Testis (tissue), 3 donors: Measurements from ENCODE around the gene IMMP2L. TPM values are rescaled to one million over a fixed set of nuclear protein-coding genes. Genes with fewer than 3 reads are reported as not detected.

ENCODE experiments used
- DNase-seq: peaks from one replicate; pipeline ENCODE4 v3.0.0-alpha.2; 2019
- H3K27ac ChIP-seq, 2 donors: fragments of 200-600 bp; sonication (generic); one replicate each; pipeline ENCODE4 v1.5.1; 2019
- H3K27me3 ChIP-seq: fragments of 200-600 bp; sonication (generic); one replicate; pipeline ENCODE4 v1.5.1; 2019
- H3K36me3 ChIP-seq: fragments of 200-600 bp; sonication (generic); one replicate; pipeline ENCODE4 v1.5.1; 2017; ENCODE audit warnings: low read depth; ENCODE audit errors: missing control alignments
- H3K4me1 ChIP-seq: fragments of 200-600 bp; sonication (generic); one replicate; pipeline ENCODE4 v1.5.1; 2019
- H3K4me3 ChIP-seq, 2 donors: fragments of 200-600 bp; sonication (generic); one replicate each; pipeline ENCODE4 v1.5.1; 2017 to 2019
- H3K9me3 ChIP-seq: fragments of 200-600 bp; sonication (generic); one replicate; pipeline ENCODE4 v1.5.1; 2017
- POLR2A ChIP-seq: fragments of 450-650 bp; IDR thresholded peaks from one replicate; pipeline ENCODE4 v1.6.1; 2017; ENCODE audit warnings: antibody characterized with exemption, mild to moderate bottlenecking, moderate library complexity
- WGBS, 2 donors: methylation state at CpG; one replicate each; pipeline ENCODE4 v1.1.5; 2018; 5-methylcytosine and 5-hydroxymethylcytosine counted together
- intact Hi-C: fragments of 100-400 bp; cut with DNase I; formaldehyde crosslinking; loops from one replicate; pipeline ENCODE4 v1.15.1; 2023; ENCODE audit warnings: low total_unique reads
- polyA plus RNA-seq: library from polyadenylated mRNA; stranded (reverse); fragments of 350-450 nt; fragmentation: Illumina TruSeq; extraction: RNeasy Lipid Tissue Mini Kit (QIAGEN cat#74804); gene quantifications from one replicate; pipeline ENCODE4 v1.2.3, GENCODE V29; 2014; ENCODE audit warnings: low read depth, low replicate concordance; ENCODE audit not compliant: insufficient read depth
- total RNA-seq, 2 donors: library from RNA; depleted of rRNA; stranded (reverse); fragments of >200 nt; gene quantifications; one replicate each; pipeline ENCODE4 v1.2.3, GENCODE V29; 2016
- TF ChIP-seq, protein P1 (sequence below), 3 experiments: fragments of 450-650 bp in 2 of 3; fragments of 200-600 bp in 1 of 3; sonication (generic) in 1 of 3; IDR thresholded peaks; one replicate each; pipeline ENCODE4 v1.5.1; 2016 to 2019; ENCODE audit warnings: antibody characterized with exemption in 3 of 3, mild to moderate bottlenecking in 2 of 3, moderate library complexity in 1 of 3

Gene IMMP2L
- total and polyA plus RNA-seq, 3 donors from 2014 or later: 10.7 to 12.4 (median 11.2) TPM

DNA sequence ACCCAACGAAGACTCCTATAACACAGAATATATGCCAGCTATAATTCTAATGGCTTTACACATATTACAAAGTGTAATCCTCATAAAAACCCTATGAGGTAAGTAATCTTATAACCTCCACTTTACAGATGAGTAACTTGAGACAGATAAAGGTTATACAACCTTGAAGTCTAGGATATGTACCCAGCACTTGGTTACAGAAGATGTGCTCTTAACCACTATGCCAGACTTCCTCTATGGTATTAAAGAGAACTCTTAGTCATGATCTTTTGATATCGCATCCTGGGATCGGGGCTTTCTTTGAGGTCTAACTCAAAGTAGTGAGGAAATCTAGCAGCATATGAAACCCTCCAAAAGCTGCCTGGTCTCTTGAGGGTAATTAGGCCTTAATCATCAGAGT lies 790.6 kb downstream of the IMMP2L start:
- no peaks in the 10 kb centered on the region for H3K36me3 ChIP-seq
- intact Hi-C loops: no loop called here
- no peak overlapping the region for H3K4me3 ChIP-seq
- no peaks in the 10 kb centered on the region for H3K27me3 ChIP-seq
- no peak overlapping the region for H3K27ac ChIP-seq
- H3K9me3 ChIP-seq: no peaks in the 10 kb centered on the region
- H3K4me1 ChIP-seq: no peaks in the 10 kb centered on the region
- TF ChIP-seq, protein P1, sequence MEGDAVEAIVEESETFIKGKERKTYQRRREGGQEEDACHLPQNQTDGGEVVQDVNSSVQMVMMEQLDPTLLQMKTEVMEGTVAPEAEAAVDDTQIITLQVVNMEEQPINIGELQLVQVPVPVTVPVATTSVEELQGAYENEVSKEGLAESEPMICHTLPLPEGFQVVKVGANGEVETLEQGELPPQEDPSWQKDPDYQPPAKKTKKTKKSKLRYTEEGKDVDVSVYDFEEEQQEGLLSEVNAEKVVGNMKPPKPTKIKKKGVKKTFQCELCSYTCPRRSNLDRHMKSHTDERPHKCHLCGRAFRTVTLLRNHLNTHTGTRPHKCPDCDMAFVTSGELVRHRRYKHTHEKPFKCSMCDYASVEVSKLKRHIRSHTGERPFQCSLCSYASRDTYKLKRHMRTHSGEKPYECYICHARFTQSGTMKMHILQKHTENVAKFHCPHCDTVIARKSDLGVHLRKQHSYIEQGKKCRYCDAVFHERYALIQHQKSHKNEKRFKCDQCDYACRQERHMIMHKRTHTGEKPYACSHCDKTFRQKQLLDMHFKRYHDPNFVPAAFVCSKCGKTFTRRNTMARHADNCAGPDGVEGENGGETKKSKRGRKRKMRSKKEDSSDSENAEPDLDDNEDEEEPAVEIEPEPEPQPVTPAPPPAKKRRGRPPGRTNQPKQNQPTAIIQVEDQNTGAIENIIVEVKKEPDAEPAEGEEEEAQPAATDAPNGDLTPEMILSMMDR (IDR thresholded peaks at IDR 0.05): no peak
- no peak for TF ChIP-seq POLR2A
- WGBS, 2 donors: 90 to 95% methylated on average over 3 of the region's 3 CpGs
- DNase-seq: no peak

DNA sequence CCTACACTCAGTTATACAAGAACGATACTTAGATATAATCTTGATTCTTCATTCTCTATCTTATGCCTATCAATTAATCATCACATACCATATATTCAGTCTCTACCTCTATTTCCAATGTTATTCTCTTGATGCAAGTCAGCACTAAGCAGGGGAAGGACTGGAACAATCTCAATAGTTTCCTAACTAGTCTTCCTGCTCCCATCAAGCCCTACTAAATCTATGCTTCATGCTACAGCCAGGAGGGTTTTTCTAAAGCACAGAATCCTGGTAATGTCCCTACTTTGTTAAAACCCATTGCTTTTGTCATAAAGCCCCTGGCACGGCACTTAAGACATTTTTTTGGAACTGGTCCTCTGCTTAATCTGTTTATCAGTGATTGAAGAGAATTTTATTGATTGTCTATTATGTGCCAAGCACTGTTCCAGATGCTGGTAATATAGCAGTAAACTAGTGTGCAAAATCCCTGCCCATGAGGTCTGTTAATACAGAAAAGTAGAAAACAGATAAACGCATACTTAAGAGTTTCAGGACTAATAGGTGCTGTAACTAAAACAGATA lies 794.7 kb downstream of the IMMP2L start:
- intact Hi-C loops: no loop called here
- Histone ChIP-seq H3K27ac (no peak overlapping the region), H3K36me3 (no peaks in the 10 kb centered on the region), H3K4me3 (no peak overlapping the region), H3K27me3 (no peaks in the 10 kb centered on the region), H3K9me3 (no peaks in the 10 kb centered on the region), H3K4me1 (no peaks in the 10 kb centered on the region)
- TF ChIP-seq, protein P1 (IDR thresholded peaks at IDR 0.05): no peak
- no peak for TF ChIP-seq POLR2A
- no peak for DNase-seq
- 81 to 86% methylated on average over 3 of the region's 3 CpGs for WGBS, 2 donors

DNA sequence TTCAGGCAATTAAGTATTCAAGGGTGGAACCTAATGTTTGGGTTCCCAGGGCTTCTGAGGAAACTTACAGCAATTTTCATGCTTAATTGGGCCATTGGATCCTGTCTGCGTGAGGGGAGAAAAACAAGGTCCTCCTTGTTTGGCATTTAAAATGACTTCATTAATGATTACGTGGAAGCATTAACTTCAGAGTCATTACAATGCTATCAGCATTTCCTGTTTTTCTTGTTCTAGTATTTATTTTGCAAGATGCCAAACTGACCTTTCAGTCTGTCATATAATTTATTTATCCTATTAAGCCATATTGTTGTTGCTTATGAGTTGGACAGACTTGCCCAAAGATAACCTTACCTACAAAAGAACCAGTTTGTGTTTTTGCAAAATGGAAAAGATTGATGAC lies 795.4 kb downstream of the IMMP2L start:
- H3K4me3 ChIP-seq: no peak overlapping the region
- TF ChIP-seq, protein P1 (IDR thresholded peaks at IDR 0.05): no peak
- no peak for TF ChIP-seq POLR2A
- intact Hi-C loops: no loop called here
- H3K4me1 ChIP-seq: no peaks in the 10 kb centered on the region
- H3K36me3 ChIP-seq: no peaks in the 10 kb centered on the region
- H3K9me3 ChIP-seq: no peaks in the 10 kb centered on the region
- WGBS, 2 donors: 73 to 75% methylated on average over 2 of the region's 2 CpGs
- no peak for DNase-seq
- no peak overlapping the region for H3K27ac ChIP-seq
- H3K27me3 ChIP-seq: no peaks in the 10 kb centered on the region

DNA sequence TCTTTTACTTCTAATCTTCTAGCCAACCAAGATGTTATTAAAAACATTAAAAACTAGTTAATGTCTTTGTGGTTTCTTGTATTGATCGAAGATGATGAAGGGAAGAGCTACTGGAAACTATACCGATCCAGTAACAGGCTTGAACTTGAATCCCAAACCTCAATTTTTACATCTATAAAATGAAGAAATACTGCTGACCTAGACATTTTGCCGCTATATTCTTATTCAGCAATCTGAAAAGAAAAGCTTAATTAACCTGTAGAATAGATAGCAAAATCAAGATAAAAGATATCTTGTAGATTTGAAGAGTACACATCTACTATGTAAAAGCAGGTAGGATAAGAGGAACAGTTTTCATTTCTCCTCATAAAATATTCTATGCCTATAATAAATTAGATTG lies 797.4 kb downstream of the IMMP2L start:
- Histone ChIP-seq H3K4me1 (no peaks in the 10 kb centered on the region), H3K27me3 (no peaks in the 10 kb centered on the region), H3K27ac (no peak overlapping the region), H3K36me3 (no peaks in the 10 kb centered on the region), H3K9me3 (no peaks in the 10 kb centered on the region), H3K4me3 (no peak overlapping the region)
- intact Hi-C loops: no loop called here
- 95 to 98% methylated on average over 3 of the region's 3 CpGs for WGBS, 2 donors
- DNase-seq: no peak
- TF ChIP-seq POLR2A: no peak
- TF ChIP-seq, protein P1 (IDR thresholded peaks at IDR 0.05): no peak

DNA sequence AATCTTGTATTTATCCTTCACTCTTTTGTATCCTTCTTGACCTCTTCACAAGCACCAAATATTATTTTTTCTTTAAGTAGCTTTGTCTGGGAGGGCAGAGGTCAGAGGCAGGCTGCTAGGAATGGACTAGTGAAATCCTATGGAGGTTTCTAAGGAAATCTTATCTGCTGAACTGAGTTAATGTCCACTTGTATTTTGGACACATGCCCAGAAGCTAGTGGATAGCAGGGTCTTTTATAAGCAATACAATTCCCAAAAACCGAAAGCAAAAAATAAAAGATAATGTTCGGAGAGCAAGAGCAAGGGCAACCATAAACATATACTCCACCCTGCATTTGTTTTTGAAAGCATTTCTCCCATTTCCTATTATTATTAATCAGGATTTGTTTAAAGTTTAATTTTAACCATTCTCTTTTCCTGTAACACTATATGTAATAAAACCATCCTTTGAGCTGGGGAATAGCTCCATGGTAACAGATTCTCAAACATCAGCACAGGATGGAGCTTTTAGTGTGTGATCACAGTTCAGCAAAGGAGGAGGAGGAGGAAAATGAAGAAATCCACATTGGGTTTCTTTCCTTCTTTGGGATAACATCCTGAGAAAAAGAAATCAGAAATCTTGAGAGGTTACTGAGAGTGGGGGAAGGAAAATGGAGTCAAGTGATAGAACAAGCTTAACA lies 799.6 kb downstream of the IMMP2L start:
- Histone ChIP-seq H3K9me3 (no peaks in the 10 kb centered on the region), H3K27me3 (no peaks in the 10 kb centered on the region), H3K4me3 (no peak overlapping the region), H3K4me1 (no peaks in the 10 kb centered on the region), H3K27ac (no peak overlapping the region), H3K36me3 (no peaks in the 10 kb centered on the region)
- no peak for DNase-seq
- intact Hi-C loops: no loop called here
- no peak for TF ChIP-seq POLR2A
- 56 to 78% methylated on average over 2 of the region's 2 CpGs for WGBS, 2 donors
